NOMO-1 (cell line): ENCODE measurements around the gene KRTAP17-1.
A peak's percentile ranks its signal among the peaks of the same experiment; 100 is the strongest.
"Not testable (repeated sequence)": the region's sequence is repeated elsewhere in the genome, so short reads cannot be mapped to it uniquely, and the experiment has no call there.

Experiments used
- DNase-seq, 2 experiments: peaks; one replicate each; lab custom pipeline; 2025; ENCODE audit not compliant: unreplicated experiment in 2 of 2; lab: John Stamatoyannopoulos, UW

KRTAP17-1 gene, protein sequence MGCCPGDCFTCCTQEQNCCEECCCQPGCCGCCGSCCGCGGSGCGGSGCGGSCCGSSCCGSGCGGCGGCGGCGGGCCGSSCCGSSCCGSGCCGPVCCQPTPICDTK

DNA sequence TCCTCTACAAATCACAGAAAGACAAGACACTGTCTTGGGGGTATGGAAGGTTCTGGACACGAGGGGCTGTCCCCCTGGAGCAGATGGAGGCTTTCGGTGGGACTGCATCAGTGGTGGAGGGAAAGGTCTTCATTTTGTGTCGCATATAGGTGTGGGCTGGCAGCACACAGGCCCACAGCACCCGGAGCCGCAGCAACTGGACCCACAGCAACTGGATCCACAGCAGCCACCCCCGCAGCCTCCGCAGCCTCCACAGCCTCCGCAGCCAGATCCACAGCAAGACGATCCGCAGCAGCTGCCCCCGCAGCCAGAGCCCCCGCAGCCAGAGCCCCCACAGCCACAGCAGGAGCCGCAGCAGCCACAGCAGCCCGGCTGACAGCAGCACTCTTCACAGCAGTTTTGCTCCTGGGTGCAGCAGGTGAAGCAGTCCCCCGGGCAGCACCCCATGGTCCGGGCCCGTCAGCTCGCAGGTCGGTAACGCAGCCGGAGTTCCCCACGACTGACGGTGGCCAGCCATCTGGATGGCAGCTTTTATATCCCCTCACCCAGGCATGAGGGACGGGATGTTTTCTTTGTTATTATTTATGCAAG is at the start of gene KRTAP17-1:
KRTAP17-1 (minus strand) TSS at position 507 of the 591 bp plus-strand sequence; CDS start at position 447, 60 bp downstream.
- DNase-seq: no peak

DNA sequence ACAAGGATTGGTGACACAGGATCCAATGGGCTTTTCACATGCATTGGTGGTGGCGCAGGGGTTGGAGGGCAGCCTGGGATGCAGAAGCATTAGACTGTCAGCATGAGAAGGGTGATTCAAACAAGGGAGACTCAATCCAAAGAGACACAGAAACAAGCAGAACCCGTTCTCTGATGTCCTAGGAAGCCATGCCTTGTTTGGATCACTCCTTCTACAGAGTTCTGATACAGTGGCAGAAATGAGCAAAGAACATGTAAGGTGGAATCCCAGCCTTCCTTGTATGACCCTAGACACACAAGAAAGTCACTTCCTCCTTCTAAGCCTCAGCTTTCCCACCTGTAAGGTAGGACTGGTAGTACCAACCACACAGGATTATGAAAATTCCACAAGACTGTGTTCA is 48.4 kb upstream of the KRTAP17-1 start:
- DNase-seq: no peak

DNA sequence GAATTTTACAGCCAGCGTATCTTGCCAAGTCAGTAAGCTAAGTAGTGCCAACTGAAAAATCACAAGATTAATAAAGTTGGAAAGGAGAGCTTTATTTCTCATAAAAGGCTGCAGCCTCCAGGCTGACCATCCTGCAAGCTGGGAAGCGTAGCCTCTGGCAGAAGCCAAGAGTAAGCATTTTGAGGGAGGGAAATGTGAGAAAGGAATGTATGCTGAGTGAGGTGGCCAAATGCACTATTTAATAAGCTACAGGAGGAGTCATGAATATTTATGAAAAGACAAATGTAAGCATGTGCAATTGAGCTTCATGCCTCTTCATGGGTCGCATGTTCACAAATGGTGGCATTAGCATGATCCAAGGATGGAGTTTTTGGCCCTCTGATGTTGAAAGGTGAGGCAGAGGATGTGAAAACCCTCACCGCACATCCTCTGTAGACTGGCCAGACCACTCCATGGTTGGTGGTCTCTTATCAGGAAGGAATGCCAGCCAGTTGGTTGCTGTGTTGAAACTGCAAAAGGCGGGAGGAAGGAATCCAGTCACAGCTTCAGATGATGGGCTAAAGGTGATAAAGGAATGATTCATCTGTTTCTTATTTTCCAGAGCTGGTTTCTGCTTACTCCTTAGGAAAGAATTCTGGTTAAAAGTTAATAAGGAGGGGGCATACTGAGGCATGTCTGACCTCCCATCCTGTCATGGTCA is 44.9 kb upstream of the KRTAP17-1 start:
- DNase-seq: no peak

DNA sequence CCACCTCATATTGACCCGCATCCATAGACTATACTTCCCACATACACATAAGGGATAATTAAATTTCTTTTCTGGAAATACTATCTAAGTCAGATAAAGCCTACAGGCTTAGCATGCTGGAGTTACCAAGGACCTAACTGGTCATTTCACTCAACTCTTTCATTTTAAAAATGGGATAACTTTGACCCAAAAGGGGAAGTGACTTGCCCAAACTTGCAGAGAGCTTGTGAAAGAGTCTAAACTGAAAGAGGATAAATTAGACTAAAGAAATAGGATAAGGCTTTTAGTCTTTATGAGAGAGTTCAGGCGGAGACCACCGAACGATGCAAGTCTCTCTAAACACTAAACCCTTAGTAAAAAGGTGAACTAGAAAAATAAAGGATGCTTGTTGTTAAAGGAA is 39.0 kb upstream of the KRTAP17-1 start:
- peak; percentile 68 to 96 for DNase-seq

DNA sequence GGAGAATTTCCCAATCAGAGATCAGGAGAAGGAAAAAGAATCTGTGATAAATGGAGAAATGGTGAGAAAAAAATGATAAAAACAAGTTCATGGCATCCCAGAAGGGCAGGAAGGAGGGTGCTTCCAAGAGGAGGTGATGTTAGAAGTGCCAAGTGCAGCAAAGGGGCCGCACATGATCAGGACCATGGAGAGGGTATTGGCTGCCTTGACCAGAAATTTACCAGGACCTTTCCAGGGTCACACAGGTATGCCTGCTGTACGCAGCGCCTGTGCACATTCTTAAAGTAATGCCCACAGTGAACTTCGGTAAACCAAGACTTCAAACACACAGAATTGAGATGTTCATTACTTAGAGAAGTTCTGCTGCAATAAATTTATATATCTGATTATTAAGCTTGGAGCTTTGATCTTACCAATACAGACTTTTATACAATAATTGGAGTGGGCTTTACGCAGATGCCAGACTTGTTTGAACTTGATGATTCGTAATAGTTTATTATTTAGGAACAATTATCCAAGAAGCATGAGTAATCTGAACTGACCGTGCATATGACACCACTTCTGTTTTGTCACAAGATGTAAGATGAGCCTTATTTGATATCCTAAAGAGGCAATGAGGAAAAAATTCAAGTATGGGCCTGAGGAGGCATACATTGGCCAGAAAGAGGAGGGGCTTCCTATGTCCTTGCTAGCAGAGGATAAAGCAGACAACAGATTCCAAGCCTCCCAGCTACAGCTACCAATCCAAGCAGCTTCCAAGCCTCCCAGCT is 37.3 kb upstream of the KRTAP17-1 start:
- DNase-seq: no peak

DNA sequence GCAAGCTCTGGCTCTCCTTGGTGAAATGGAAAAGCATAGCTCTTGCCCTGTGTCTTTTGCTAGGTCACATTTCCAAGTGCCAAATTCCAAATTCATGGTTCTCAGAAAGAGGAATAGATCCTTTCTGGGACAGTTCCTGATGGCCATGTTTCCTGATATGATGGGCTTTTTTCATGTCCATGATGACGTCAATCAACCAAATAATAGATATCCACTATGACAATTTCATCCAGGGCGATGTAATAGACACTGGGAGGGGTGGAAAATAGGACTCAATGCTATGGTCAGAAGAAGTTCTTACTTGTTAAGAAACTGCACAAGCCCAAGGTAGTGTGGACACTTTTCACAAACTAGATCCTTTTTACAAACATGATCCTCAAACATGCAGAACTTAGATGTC is 35.7 kb upstream of the KRTAP17-1 start:
- DNase-seq: no peak

DNA sequence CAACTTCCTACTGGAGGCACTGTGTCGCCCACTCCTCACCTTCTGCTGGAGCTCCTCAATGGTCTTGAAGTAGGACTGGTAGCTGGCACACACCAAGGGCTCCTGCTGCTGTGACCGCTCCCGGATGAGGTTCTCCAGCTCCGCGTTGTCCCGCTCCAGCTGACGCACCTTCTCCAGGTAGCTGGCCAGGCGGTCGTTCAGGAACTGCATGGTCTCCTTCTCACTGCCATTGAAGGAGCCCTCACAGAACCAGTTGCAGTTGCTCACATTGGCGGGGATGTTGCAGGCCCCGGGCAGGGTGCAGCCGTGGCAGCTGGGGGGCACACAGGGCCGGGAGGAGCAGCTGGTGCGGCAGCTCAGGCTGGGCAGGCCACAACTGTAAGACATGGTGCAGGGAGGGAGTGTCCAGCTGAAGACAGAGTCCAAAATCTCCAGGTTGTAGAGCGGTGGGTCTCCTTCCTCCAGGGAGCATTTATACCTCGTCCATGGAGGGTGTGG is 34.9 kb upstream of the KRTAP17-1 start, which contains the start of gene KRT33A:
KRT33A (minus strand) TSS at position 448 of the 498 bp plus-strand sequence; CDS start at position 387, 61 bp downstream.
- not testable (repeated sequence) for DNase-seq

DNA sequence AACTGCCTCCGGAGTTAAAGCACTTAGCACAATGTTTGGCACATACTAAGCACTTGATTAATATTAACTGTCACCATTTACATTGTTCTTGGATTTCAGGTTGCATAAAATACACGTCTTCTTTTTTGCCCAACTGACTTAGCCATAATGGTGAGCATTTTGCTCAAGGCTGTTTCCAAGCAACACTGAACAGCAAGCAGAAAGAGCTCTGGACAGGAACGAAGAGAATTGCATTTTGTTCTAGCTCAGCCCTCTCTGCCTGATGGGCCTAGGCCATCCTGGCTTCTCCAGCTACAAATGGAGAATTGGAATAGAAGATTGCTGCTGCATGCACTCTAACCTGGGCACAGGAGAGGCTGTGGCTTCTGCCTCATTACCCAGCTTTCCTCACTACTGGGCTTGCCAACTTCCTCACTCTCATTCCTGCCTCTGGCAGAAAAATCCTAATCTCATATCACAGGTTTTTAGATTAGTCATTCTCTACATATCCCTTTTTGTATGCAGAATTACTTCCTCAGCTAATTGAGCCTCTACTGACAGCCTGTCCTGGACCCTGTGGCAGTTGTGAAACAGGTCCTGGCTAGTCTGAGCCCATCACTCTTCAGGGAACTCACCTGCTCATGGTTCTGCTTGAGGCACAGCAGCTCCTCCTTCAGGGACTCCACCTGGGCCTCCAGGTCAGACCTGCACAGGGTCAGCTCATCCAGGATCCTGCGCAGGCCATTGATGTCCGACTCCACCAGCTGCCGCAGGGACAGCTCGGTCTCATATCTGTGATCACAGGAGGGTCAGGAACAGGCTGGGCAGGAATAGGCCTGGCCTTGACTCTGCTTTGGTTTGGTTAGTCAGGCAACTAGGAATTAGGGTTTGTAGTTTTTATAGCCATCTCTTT is 32.6 kb upstream of the KRTAP17-1 start:
- peak; percentile 34 to 52 for DNase-seq

DNA sequence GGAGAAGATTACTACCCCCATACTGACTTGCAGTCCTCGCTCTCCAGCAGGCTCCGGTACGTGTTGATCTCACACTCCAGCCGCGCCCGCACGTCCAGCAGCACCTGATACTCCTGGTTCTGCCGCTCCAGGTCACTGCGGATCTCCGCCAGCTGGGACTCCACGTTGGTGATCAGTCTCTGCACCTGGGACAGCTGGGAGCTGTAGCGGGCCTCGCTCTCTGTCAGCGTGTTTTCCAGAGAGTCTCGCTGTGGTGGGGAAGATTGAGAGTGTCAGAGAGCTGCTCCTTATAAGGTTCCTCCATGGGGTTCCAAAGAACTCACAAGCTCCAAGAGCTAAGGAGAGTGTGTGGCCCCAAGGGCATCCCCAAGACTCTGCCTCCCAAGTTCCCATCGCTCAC is 30.9 kb upstream of the KRTAP17-1 start:
- DNase-seq: not testable (repeated sequence)

DNA sequence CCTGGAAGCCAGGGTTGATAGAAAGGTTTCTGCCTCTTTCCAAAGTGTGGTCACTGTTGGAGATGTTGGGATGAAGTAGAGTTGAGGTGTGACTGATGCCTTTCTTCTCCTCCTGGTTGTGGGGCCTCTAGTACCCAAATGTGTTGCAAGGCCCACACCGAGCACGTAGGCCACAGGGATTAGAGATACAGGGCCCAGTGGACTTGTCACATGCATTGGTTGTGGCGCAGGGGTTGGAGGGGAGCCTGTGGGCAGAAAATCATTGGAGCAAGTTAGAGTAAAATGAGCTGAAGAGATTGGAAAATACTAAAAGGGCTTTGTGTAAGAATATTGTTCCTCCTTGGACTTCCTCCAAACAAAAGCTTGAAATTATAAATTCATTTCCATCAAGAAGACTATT is 30.5 kb upstream of the KRTAP17-1 start:
- no peak for DNase-seq

DNA sequence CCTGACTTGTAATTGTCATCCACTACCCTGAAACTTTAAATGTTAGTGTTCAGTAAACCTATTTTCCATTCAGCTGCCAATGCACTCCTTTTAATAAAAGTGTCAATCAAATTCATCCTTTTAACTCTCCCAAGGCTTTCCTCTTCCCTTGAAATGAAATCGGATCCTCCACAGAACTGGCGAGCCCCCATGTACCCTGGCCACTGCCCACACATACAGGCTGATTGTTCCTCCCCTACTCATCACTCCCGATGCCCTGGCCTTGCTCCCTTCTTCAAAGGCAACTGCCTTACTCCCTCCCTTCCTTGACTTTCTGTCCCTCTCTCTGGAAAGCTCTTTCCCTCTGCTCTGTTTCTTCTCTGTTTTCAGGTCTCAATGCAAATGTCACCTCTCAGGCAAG is 27.5 kb upstream of the KRTAP17-1 start:
- no peak for DNase-seq

DNA sequence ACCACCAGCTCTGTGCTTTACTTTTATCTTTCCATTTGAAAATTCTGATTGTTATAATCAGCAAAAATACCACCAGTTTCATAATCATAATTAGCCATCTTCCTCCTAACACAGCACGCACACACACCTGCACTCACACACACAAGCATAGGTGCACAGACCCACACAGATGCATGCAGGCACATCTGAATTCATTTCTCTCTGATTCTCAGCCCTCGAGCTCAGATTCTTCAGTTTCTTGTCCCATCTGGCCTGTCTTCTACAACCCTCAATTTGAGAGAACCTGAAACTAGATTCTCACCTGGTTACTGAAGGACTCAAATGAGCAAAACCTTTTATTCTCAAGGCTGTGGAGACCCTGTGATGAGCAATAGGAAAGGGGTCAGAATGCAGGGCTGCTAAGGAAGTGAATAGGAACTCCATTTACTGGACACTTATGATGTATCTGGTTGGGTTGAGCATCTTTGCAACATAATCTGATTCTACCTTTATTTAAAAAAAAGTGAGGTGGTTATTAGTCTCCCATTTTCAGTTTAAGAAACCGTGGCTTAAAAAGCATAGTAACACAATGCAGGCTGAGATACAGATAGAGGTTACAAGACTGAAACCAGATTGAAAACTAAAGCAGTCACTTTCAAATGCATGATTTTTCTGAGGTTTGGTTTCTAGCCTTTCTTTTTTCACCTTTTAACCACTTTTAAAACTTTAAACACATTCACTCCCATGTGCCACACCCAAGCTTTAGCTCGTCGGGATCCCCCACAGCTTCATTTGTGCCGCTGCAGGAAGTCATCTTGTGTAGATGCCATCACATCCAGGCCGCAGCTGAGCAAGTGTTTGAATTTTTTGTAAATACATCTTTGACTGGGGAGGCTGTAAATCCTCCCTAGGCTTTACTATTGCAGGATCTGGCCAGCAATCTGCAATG is 25.7 kb upstream of the KRTAP17-1 start:
- no peak for DNase-seq

DNA sequence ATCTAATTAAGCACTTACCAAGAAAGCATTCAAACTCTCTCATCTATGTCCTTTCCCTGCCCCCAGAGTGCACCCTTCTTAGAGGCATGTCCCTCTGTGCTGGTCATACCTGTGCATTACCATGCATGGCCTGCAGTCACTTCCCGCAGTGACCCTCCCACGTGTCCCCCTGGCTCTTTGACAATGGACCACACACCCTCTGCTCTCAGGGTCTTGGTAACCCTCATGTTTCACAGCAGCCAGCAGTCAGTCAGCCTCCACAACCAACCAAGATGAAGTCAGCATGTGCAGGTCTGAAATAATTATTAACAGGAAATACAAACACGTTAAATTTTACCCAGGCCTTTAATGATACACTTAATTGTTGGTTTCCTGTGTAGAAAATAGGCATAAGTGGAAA is 25.0 kb upstream of the KRTAP17-1 start:
- no peak for DNase-seq

DNA sequence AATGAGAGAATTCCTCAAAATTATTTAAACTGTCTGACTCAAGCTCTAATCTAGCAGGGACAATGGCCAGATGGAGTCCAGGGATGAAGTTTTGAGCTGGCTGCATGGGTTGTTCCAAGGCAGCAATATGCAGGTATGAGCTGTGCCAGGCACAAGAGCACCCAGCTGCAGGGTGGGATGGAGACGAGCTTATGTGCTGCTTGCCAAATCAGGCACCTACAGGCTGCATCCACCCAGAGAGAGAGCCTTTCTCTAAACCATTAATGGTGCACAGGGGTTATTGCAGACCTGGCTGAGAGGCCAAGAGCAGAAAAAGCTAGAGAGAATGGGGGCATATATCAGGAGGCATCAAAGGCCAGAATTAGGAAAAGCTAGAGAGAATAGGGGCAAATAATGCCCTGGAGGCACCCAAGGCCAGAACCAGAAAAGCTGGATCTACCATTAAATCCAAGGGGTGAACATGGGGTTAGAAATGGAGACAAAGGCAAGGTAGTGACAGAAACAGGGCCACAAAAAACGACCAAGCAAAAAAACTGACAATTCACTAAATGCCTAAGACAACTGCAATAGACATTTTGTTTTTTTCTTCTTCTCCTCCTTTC is 24.2 kb upstream of the KRTAP17-1 start:
- DNase-seq: no peak

DNA sequence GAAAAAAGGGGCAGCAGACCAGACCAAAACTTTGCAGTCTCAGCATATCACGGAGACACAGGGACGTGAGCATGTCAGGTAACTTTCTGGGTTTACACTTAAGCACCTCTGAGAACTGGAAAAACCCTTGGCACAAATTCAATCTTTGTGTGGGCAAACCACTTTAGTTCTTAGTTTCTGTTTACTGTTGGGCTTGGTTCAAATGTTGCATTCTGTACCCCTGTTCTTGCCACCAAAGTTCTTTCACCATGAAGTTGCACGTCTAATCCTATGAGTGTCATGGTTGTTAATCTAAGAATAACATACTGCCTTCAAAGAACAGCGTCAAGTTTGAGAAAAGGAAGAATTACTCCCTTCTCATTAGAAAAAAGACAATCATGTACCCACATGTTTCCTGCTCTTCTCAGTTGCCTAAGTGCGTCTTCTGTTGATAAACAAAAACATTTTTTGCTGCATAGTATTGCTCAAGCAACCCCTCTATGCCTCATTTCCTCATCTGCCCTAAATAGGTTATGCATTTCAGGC is 23.5 kb upstream of the KRTAP17-1 start:
- DNase-seq: peak; percentile 51 to 81

DNA sequence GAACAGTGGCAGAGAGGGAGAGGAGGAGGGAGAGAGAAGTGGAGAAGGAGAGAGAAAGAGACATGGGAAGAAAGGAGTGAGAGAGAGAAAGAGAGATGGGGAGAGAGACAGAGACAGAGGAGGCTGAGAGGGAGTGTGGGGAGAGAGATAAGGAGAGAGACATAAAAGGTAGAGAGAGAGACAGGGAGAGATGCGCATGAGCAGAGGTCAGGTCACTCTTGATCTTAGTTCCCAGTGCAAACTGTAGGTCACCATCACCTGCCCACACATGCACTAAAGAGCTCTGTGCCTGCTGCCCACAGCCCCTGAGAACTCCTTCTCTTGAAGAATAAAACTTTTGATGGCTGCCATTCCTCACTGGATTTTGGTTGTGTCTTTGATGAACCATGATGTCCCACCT is 20.2 kb upstream of the KRTAP17-1 start:
- DNase-seq: no peak

DNA sequence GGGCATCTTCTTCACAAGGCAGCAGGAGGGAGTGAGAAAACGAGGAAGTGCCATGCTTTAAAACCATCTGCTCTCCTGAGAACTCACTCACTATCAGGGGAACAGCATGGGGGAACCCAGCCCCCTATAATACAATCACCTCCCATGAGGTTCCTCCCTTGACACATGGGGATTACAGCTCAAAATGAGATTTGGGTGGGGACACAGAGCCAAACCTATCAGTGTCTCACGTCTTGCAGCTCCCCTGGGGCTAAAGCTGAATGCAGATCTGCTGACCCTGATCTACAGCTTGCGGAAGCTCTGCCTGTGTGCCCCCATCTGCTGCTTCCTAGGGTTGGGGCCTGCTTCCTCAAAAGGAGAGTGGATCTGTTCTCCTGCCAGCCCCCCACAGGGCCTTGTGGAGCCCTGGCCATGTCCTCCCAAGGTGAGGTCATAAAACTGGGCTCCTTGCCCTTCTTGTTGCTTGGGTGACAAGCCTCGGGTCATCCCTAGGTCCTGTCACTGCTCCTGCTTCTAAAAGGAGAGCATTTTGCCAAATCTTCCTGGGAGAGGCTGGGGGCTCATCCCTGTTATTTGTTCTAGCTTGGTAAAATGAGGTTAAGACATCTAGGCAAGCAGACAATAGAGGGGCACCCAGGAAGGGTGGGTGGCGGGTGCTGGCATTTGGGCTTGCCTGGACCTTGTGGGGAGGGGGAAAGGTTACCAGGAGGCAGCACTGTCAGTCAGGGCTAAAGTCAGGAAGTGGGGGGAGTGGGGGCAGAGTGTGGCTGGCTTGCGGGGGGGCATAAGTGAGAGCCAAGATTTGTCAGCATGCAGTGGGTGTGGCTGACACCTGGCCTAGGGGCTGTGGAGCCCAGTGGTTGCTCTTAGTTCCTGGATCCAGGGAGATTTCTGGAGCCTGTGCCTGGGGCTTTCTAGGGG is 19.1 kb upstream of the KRTAP17-1 start:
- no peak for DNase-seq

DNA sequence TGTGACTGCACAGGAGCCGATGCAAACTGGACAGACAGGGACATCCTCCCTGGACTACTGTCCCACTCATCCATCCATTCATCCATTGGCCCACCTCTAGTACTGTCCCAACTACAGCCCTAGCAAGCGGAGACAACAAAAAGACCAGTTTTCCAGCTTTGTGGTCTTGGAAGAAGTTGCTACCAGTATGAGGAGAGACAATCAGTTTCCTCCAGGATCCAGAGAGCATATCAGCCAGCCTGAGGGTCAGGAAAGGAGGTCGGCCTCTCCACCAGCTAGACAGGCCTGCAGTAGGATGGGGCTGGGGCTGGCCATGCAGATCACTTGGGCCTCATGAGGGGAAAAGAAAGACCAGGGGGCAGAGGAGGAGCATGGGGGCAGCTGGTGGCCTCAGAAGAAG is 18.3 kb upstream of the KRTAP17-1 start:
- DNase-seq: no peak
